Endodermal cell (in vitro differentiated cells): Measurements from ENCODE around the gene NFIA. TPM values are rescaled to one million over a fixed set of nuclear protein-coding genes. Genes with fewer than 3 reads are reported as not detected.

ENCODE experiments used
- DNase-seq: peaks from one replicate; pipeline ENCODE4 v3.0.0-alpha.2; 2017
- H3K27ac ChIP-seq: 2 replicates; pipeline ENCODE4 v1.5.1; 2013; ENCODE audit warnings: mild to moderate bottlenecking, low read depth, low read length, moderate library complexity
- H3K27me3 ChIP-seq: 2 replicates; pipeline ENCODE4 v1.6.1; 2013; ENCODE audit warnings: mild to moderate bottlenecking, low read length, moderate library complexity; ENCODE audit not compliant: insufficient read depth, control insufficient read depth, poor library complexity, severe bottlenecking
- H3K36me3 ChIP-seq: 2 replicates; pipeline ENCODE4 v1.7.0; 2013; ENCODE audit warnings: mild to moderate bottlenecking, low read length, moderate library complexity; ENCODE audit not compliant: control insufficient read depth, insufficient read depth
- H3K4me1 ChIP-seq: one replicate; pipeline ENCODE4 v1.7.0; 2013; ENCODE audit warnings: low read length; ENCODE audit not compliant: control insufficient read depth, insufficient read depth
- H3K4me3 ChIP-seq: 2 replicates; pipeline ENCODE4 v1.5.1; 2013; ENCODE audit warnings: mild to moderate bottlenecking, low read length, moderate library complexity
- H3K9ac ChIP-seq: 2 replicates; pipeline ENCODE4 v1.6.1; 2013; ENCODE audit warnings: mild to moderate bottlenecking, low read length, moderate library complexity; ENCODE audit not compliant: poor library complexity, severe bottlenecking; ENCODE audit errors: extremely low read depth
- H3K9me3 ChIP-seq: 2 replicates; pipeline ENCODE4 v1.6.1; 2013; ENCODE audit warnings: mild to moderate bottlenecking, low read length, moderate library complexity; ENCODE audit not compliant: control insufficient read depth
- H3K27ac Mint-ChIP-seq: 2 replicates; pipeline ENCODE4 v1.8.0; 2020; ENCODE audit warnings: mixed read lengths
- H3K27me3 Mint-ChIP-seq: 2 replicates; pipeline ENCODE4 v1.8.0; 2021; ENCODE audit warnings: mild to moderate bottlenecking, mixed read lengths; ENCODE audit not compliant: insufficient read depth
- H3K36me3 Mint-ChIP-seq: 2 replicates; pipeline ENCODE4 v1.8.0; 2020; ENCODE audit warnings: low read depth, mixed read lengths
- H3K4me1 Mint-ChIP-seq: 2 replicates; pipeline ENCODE4 v1.8.0; 2020; ENCODE audit warnings: mixed read lengths
- H3K4me3 Mint-ChIP-seq: 2 replicates; pipeline ENCODE4 v1.8.0; 2020; ENCODE audit warnings: mild to moderate bottlenecking, moderate library complexity, mixed read lengths
- H3K9me3 Mint-ChIP-seq: 2 replicates; pipeline ENCODE4 v1.8.0; 2020; ENCODE audit warnings: mild to moderate bottlenecking, mixed read lengths
- WGBS, 2 experiments: methylation state at CpG; one replicate each; pipeline versions ENCODE4 v1.1.5 to v1.1.7; 2013; ENCODE audit warnings: missing lambda C conversion rate in 2 of 2, mixed read lengths in 1 of 2; ENCODE audit not compliant: insufficient coverage in 1 of 2, insufficient read length in 1 of 2; 5-methylcytosine and 5-hydroxymethylcytosine counted together
- total RNA-seq, 2 donors: library from RNA; stranded (reverse); fragmentation: NEBNext Ultra II Directional in 1 of 2; extraction: Animal tissue kit (Norgen Biotek cat#: 25700) in 1 of 2; gene quantifications; 2 replicates in 1 of 2; 3 replicates in 1 of 2; pipeline ENCODE4 v1.2.1, GENCODE V29; 2021
- TF ChIP-seq, protein P1 (sequence below): fragments of 200-600 bp; sonication (generic); conservative IDR thresholded peaks from 2 replicates; pipeline ENCODE4 v1.5.0; 2021; ENCODE audit warnings: antibody characterized with exemption, mild to moderate bottlenecking

Gene NFIA
- total RNA-seq, 2 donors from 2014 or later = 2.3 to 3.8 TPM

- H3K27me3 Mint-ChIP-seq = peaks cover 14% of the 10 kb centered on the region
- no peak overlapping the region for H3K4me3 Mint-ChIP-seq
- Histone ChIP-seq H3K27ac (no peak overlapping the region), H3K9me3 (peaks cover 6% of the 10 kb centered on the region), H3K9ac (no peak overlapping the region), H3K4me3 (no peak overlapping the region), H3K27me3 (no peaks in the 10 kb centered on the region), H3K4me1 (peaks cover 4% of the 10 kb centered on the region), H3K36me3 (no peaks in the 10 kb centered on the region)
- H3K4me1 Mint-ChIP-seq = peaks cover 10% of the 10 kb centered on the region
- WGBS, 2 experiments = 93 to 95% methylated on average over 2 to 11 of the region's 11 CpGs
- H3K36me3 Mint-ChIP-seq = no peaks in the 10 kb centered on the region
- peaks cover 12% of the 10 kb centered on the region for H3K9me3 Mint-ChIP-seq
- DNase-seq = no peak
- TF ChIP-seq, protein P1, sequence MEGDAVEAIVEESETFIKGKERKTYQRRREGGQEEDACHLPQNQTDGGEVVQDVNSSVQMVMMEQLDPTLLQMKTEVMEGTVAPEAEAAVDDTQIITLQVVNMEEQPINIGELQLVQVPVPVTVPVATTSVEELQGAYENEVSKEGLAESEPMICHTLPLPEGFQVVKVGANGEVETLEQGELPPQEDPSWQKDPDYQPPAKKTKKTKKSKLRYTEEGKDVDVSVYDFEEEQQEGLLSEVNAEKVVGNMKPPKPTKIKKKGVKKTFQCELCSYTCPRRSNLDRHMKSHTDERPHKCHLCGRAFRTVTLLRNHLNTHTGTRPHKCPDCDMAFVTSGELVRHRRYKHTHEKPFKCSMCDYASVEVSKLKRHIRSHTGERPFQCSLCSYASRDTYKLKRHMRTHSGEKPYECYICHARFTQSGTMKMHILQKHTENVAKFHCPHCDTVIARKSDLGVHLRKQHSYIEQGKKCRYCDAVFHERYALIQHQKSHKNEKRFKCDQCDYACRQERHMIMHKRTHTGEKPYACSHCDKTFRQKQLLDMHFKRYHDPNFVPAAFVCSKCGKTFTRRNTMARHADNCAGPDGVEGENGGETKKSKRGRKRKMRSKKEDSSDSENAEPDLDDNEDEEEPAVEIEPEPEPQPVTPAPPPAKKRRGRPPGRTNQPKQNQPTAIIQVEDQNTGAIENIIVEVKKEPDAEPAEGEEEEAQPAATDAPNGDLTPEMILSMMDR = no peak
- no peak overlapping the region for H3K27ac Mint-ChIP-seq
Measured at GRCh38 chr1:61389926-61390845, 307.8 kb downstream of the NFIA start.

DNA sequence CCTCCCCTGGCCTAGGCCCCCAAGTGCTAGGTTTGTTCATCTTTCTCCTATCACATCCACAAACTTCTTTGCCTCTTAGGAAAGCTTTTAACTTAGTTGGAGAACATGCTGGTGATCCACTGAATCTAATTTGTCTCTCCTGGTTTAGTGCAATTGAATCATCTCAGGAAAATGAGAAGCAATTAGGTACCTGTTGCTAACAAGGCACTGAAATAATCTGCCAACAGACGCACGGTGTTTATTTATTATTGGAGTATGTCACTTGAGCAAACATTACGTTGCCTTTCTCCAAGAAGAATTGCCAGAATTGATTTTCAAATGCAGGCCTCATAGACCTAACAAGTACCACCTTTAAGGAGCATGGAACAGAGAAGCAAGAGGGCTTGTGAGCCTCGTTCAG is 309.4 kb downstream of the NFIA start:
- Histone ChIP-seq H3K4me3 (no peak overlapping the region), H3K36me3 (no peaks in the 10 kb centered on the region), H3K27me3 (no peaks in the 10 kb centered on the region), H3K9me3 (peaks cover 6% of the 10 kb centered on the region), H3K9ac (no peak overlapping the region), H3K4me1 (peaks cover 4% of the 10 kb centered on the region), H3K27ac (no peak overlapping the region)
- DNase-seq = no peak
- TF ChIP-seq, protein P1 = no peak
- H3K4me1 Mint-ChIP-seq = peaks cover 10% of the 10 kb centered on the region
- H3K9me3 Mint-ChIP-seq = peaks cover 12% of the 10 kb centered on the region
- peaks cover 14% of the 10 kb centered on the region for H3K27me3 Mint-ChIP-seq
- no peak overlapping the region for H3K4me3 Mint-ChIP-seq
- H3K36me3 Mint-ChIP-seq = no peaks in the 10 kb centered on the region
- 92 to 96% methylated on average over 4 of the region's 4 CpGs for WGBS, 2 experiments
- no peak overlapping the region for H3K27ac Mint-ChIP-seq

GRCh38 chr1:61392409-61393242 is 310.3 kb downstream of the NFIA start:
- Mint-ChIP-seq H3K4me1 (peaks cover 10% of the 10 kb centered on the region), H3K27ac (no peak overlapping the region), H3K4me3 (no peak overlapping the region), H3K27me3 (peaks cover 14% of the 10 kb centered on the region), H3K36me3 (no peaks in the 10 kb centered on the region), H3K9me3 (peaks cover 12% of the 10 kb centered on the region)
- Histone ChIP-seq H3K4me3 (no peak overlapping the region), H3K9ac (no peak overlapping the region), H3K9me3 (peaks cover 6% of the 10 kb centered on the region), H3K4me1 (peaks cover 4% of the 10 kb centered on the region), H3K36me3 (no peaks in the 10 kb centered on the region), H3K27ac (no peak overlapping the region), H3K27me3 (no peaks in the 10 kb centered on the region)
- TF ChIP-seq, protein P1 = no peak
- WGBS, 2 experiments = 81 to 100% methylated on average over 3 to 8 of the region's 11 CpGs
- no peak for DNase-seq
